Mesenchymal stem cell (in vitro differentiated cells and primary cell): Measurements from ENCODE around the gene HUNK.
"Not testable (repeated sequence)": the region's sequence is repeated elsewhere in the genome, so short reads cannot be mapped to it uniquely, and the experiment has no call there.

Source experiments
- DNase-seq: peaks from one replicate; pipeline ENCODE4 v3.0.0-alpha.2; 2013
- H2AFZ ChIP-seq: one replicate; pipeline ENCODE4 v1.6.1; 2013; ENCODE audit warnings: low read depth, mild to moderate bottlenecking, control low read depth, inconsistent platforms, low read length, moderate library complexity
- H2AK5ac ChIP-seq: 2 replicates; pipeline ENCODE4 v1.6.1; 2013; ENCODE audit warnings: low read length, moderate library complexity, mild to moderate bottlenecking, inconsistent platforms; ENCODE audit not compliant: severe bottlenecking
- H2BK120ac ChIP-seq: one replicate; pipeline ENCODE4 v1.6.1; 2013; ENCODE audit warnings: low read depth, mild to moderate bottlenecking, inconsistent platforms, low read length, moderate library complexity
- H2BK12ac ChIP-seq, 2 experiments: one replicate each; pipeline ENCODE4 v1.6.1; 2013; ENCODE audit warnings: inconsistent platforms in 2 of 2, low read length in 2 of 2, mild to moderate bottlenecking in 2 of 2, moderate library complexity in 2 of 2, control low read depth in 1 of 2
- H2BK15ac ChIP-seq: one replicate; pipeline ENCODE4 v1.6.1; 2013; ENCODE audit warnings: mild to moderate bottlenecking, low read depth, inconsistent platforms; ENCODE audit not compliant: poor library complexity, severe bottlenecking
- H2BK5ac ChIP-seq: 2 replicates; pipeline ENCODE4 v1.6.1; 2013; ENCODE audit warnings: low read depth, mild to moderate bottlenecking, low read length, control low read depth, inconsistent platforms; ENCODE audit not compliant: poor library complexity, severe bottlenecking
- H3K14ac ChIP-seq, 2 experiments: one replicate each; pipeline ENCODE4 v1.6.1; 2013; ENCODE audit warnings: inconsistent platforms in 2 of 2, low read length in 2 of 2, control low read depth in 1 of 2, mild to moderate bottlenecking in 1 of 2, moderate library complexity in 1 of 2
- H3K18ac ChIP-seq, 2 experiments: one replicate each; pipeline ENCODE4 v1.6.1; 2013; ENCODE audit warnings: inconsistent platforms in 2 of 2, low read length in 2 of 2, control low read depth in 1 of 2, low read depth in 1 of 2, mild to moderate bottlenecking in 1 of 2
- H3K23ac ChIP-seq, 2 experiments: one replicate each; pipeline ENCODE4 v1.6.1; 2013; ENCODE audit warnings: inconsistent platforms in 2 of 2, low read length in 2 of 2, mild to moderate bottlenecking in 2 of 2, moderate library complexity in 2 of 2, control low read depth in 1 of 2
- H3K27ac ChIP-seq: 2 replicates; pipeline ENCODE4 v1.5.1; 2013; ENCODE audit warnings: mild to moderate bottlenecking, moderate library complexity, low read length, control low read depth, inconsistent platforms; ENCODE audit not compliant: poor library complexity, severe bottlenecking
- H3K27me3 ChIP-seq, 2 experiments: 2 replicates each; pipeline versions ENCODE4 v1.6.1 to v1.7.0; 2013; ENCODE audit warnings: low read length in 2 of 2, mild to moderate bottlenecking in 2 of 2, moderate library complexity in 2 of 2, control low read depth in 1 of 2, inconsistent platforms in 1 of 2; ENCODE audit not compliant: control insufficient read depth in 1 of 2, insufficient read depth in 1 of 2
- H3K36me3 ChIP-seq, 2 experiments: 2 replicates each; pipeline versions ENCODE4 v1.6.1 to v1.7.0; 2013; ENCODE audit warnings: low read length in 2 of 2, control low read depth in 1 of 2, inconsistent platforms in 1 of 2, low read depth in 1 of 2, mild to moderate bottlenecking in 1 of 2; ENCODE audit not compliant: insufficient read depth in 2 of 2, control insufficient read depth in 1 of 2
- H3K4ac ChIP-seq, 2 experiments: one replicate each; pipeline ENCODE4 v1.6.1; 2013; ENCODE audit warnings: inconsistent platforms in 2 of 2, low read length in 2 of 2, mild to moderate bottlenecking in 2 of 2, moderate library complexity in 2 of 2, control low read depth in 1 of 2, low read depth in 1 of 2
- H3K4me1 ChIP-seq: 2 replicates; pipeline ENCODE4 v1.6.1; 2013; ENCODE audit warnings: low read depth, low read length, control low read depth; ENCODE audit not compliant: control insufficient read depth, insufficient read depth
- H3K4me2 ChIP-seq: 2 replicates; pipeline ENCODE4 v1.6.1; 2013; ENCODE audit warnings: low read length, mild to moderate bottlenecking, inconsistent platforms; ENCODE audit not compliant: poor library complexity, severe bottlenecking
- H3K4me3 ChIP-seq, 2 experiments: 2 replicates each; pipeline versions ENCODE4 v1.5.1 to v1.7.0; 2013; ENCODE audit warnings: low read length in 2 of 2, mild to moderate bottlenecking in 2 of 2, control low read depth in 1 of 2, low read depth in 1 of 2; ENCODE audit not compliant: insufficient read depth in 1 of 2
- H3K79me1 ChIP-seq: replicated peaks from 2 replicates; pipeline ENCODE4 v1.6.1; 2013; ENCODE audit warnings: mild to moderate bottlenecking, control low read depth, low read length, inconsistent platforms; ENCODE audit not compliant: poor library complexity, severe bottlenecking
- H3K9ac ChIP-seq: 2 replicates; pipeline ENCODE4 v1.7.0; 2013; ENCODE audit warnings: mild to moderate bottlenecking, low read length, moderate library complexity
- H3K9me3 ChIP-seq: 2 replicates; pipeline ENCODE4 v1.7.0; 2013; ENCODE audit warnings: mild to moderate bottlenecking, low read length; ENCODE audit not compliant: control insufficient read depth
- H4K8ac ChIP-seq: one replicate; pipeline ENCODE4 v1.6.1; 2013; ENCODE audit warnings: inconsistent platforms, mild to moderate bottlenecking, low read length, moderate library complexity
- H4K91ac ChIP-seq: one replicate; pipeline ENCODE4 v1.6.1; 2013; ENCODE audit warnings: mild to moderate bottlenecking, low read length, inconsistent platforms
- WGBS: methylation state at CpG from one replicate; pipeline ENCODE4 v1.1.7; 2013; ENCODE audit warnings: mixed read lengths; 5-methylcytosine and 5-hydroxymethylcytosine counted together

Gene HUNK

DNA sequence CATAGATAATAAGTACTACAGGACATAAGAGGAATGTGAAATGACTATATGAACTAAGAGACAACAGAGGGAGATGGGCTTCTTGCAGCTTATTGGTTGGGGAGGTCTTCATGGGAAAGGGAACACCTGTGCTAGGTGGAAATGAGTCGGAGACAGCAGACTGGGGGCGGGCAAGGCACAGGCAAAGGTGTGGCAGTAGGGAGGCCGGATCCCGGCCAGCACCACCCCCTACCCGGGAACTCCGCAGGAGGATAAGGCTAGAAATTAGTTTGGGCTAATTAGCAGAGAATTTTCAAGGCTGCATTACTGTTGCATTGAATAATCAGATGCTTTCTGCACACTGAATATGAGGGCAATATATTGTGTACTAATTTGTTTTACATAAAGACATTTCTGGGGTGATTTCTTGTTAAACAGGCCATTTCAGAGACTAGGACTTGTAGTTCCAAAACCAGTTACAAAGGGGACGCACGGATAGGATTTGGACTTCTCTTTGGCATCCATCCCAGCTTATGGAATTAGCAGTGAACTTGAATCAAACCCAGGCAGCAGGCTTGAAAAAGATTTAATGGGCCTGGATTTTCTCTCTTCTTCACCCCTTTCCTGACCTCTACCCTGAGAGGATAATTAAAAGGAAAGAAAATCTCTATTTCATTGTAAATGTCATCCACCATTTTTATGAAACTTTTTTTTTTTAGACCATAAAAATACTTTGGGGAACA is 2.2 kb upstream of the HUNK start:
- H3K27ac ChIP-seq = no peak overlapping the region
- H2BK5ac ChIP-seq = no peak overlapping the region
- no peak overlapping the region for H2BK120ac ChIP-seq
- no peak overlapping the region for H3K9ac ChIP-seq
- H4K8ac ChIP-seq = no peak overlapping the region
- WGBS = 70% methylated on average over 8 of the region's 8 CpGs
- no peak overlapping the region for H2BK15ac ChIP-seq
- H3K36me3 ChIP-seq = no peaks in the 10 kb centered on the region
- no peaks in the 10 kb centered on the region for H3K9me3 ChIP-seq
- H4K91ac ChIP-seq = no peak overlapping the region
- H3K27me3 ChIP-seq = peaks cover 49 to 55% of the 10 kb centered on the region in 2 experiments
- no peak overlapping the region for H3K4ac ChIP-seq
- no peaks in the 10 kb centered on the region for H3K79me1 ChIP-seq
- H3K4me2 ChIP-seq = no peak overlapping the region
- DNase-seq = no peak
- no peak overlapping the region for H2AFZ ChIP-seq
- H3K23ac ChIP-seq = no peak overlapping the region
- no peak overlapping the region for H2BK12ac ChIP-seq
- no peak overlapping the region for H3K14ac ChIP-seq
- H3K4me3 ChIP-seq = no peak overlapping the region
- H3K18ac ChIP-seq = no peak overlapping the region
- H2AK5ac ChIP-seq = no peak overlapping the region
- peaks cover 17% of the 10 kb centered on the region for H3K4me1 ChIP-seq

DNA sequence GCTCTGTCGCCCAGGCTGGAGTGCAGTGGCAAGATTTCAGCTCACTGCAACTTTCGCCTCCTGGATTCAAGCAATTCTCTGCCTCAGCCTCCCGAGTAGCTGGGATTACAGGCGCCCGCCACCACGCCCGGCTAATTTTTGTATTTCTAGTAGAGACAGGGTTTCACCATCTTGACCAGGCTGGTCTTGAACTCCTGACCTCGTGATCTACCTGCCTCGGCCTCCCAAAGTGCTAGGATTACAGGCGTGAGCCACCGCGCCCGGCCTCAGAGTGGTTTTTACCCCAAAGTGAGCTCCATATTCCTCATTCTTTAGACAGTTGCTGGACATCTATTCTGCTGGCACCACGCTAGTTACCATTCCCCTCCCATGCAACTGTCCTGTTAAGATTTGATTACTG is 1.4 kb upstream of the HUNK start:
- 92% methylated on average over 13 of the region's 14 CpGs for WGBS
- not testable (repeated sequence) for H3K18ac ChIP-seq, H2BK5ac ChIP-seq, H3K4ac ChIP-seq, H2BK12ac ChIP-seq, H2BK120ac ChIP-seq, DNase-seq, H4K91ac ChIP-seq, H2BK15ac ChIP-seq, H3K79me1 ChIP-seq, H2AK5ac ChIP-seq, H3K14ac ChIP-seq, H3K27ac ChIP-seq, H3K36me3 ChIP-seq, H3K9me3 ChIP-seq, H4K8ac ChIP-seq, H3K9ac ChIP-seq, H3K4me2 ChIP-seq, H2AFZ ChIP-seq, H3K23ac ChIP-seq, H3K4me3 ChIP-seq
- peaks cover 17% of the 10 kb centered on the region for H3K4me1 ChIP-seq
- H3K27me3 ChIP-seq = peaks cover 49 to 55% of the 10 kb centered on the region in 2 experiments

DNA sequence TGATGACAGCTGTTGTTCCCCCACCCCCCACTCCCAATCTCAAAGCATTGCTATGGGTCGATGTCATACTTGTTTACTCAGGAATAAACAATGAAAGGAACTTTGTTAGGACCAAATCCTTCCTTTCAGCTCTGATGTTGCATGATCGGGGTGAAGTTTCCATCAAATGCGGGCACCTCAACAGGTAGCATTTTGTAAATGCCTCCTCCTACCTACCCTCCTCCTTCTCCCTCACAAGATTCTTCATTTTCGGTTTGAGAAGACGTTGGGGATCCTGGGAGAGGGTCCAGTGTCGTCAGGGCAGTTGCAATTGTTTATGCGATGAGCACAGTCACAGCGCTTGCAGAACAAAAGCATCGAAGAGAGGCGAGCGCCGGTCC is 758 bp upstream of the HUNK start:
- Histone ChIP-seq H3K4ac (no peak overlapping the region), H2BK120ac (no peak overlapping the region), H3K14ac (no peak overlapping the region), H3K4me1 (peaks cover 17% of the 10 kb centered on the region), H4K91ac (no peak overlapping the region), H3K36me3 (no peaks in the 10 kb centered on the region), H2BK15ac (no peak overlapping the region), H3K27ac (no peak overlapping the region), H2BK12ac (no peak overlapping the region), H3K18ac (no peak overlapping the region), H3K27me3 (peaks cover 46 to 55% of the 10 kb centered on the region in 2 experiments), H3K23ac (no peak overlapping the region), H3K9ac (peak overlapping the region; percentile 67), H3K79me1 (no peaks in the 10 kb centered on the region), H3K4me3 (peak overlapping the region; percentile 56 to 76), H4K8ac (no peak overlapping the region), H2BK5ac (no peak overlapping the region), H2AFZ (no peak overlapping the region), H3K4me2 (peak overlapping the region; percentile 98), H3K9me3 (no peaks in the 10 kb centered on the region), H2AK5ac (no peak overlapping the region)
- DNase-seq = no peak
- 7% methylated on average over 11 of the region's 12 CpGs for WGBS

DNA sequence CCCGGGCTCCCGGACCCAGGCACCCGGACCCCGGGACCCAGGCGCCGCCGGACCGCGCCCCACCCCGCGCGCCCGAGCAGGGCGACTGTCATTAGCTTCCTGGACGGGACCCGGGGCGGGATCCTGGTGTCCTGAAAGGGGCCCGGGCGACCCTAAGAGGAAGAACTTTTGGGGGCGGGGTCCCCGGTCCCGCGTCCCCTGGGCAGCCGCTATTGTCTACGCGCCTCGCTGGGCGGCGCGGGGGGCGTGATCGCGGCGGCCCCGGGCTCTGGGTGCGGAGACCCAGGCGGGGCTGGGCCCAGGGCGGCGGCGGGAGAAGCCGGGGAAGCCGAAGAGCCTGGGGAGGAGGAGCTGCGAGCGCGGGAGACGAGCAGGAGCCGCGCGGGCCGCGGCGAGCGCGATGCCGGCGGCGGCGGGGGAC is 465 bp downstream of the HUNK start:
- WGBS = under 1% methylated on average over 36 of the region's 58 CpGs

More for the DNA sequence above, 465 bp downstream of the HUNK start:
- Histone ChIP-seq H2BK5ac (no peak overlapping the region), H3K23ac (no peak overlapping the region), H2AFZ (peak overlapping the region; percentile 18), H2AK5ac (no peak overlapping the region), H3K18ac (no peak overlapping the region), H3K14ac (no peak overlapping the region), H3K79me1 (no peaks in the 10 kb centered on the region), H2BK12ac (peak overlapping the region in 1 of 2 experiments; percentile 54), H4K91ac (no peak overlapping the region), H2BK15ac (no peak overlapping the region), H3K9ac (peak overlapping the region; percentile 67), H3K9me3 (no peaks in the 10 kb centered on the region), H3K27ac (no peak overlapping the region), H3K4me1 (peaks cover 17% of the 10 kb centered on the region), H3K27me3 (peaks cover 38 to 49% of the 10 kb centered on the region in 2 experiments), H2BK120ac (no peak overlapping the region), H3K4me2 (peak overlapping the region; percentile 98), H3K4me3 (peak overlapping the region; percentile 56 to 76), H4K8ac (no peak overlapping the region), H3K4ac (no peak overlapping the region), H3K36me3 (no peaks in the 10 kb centered on the region)
- DNase-seq = no peak
